Ovary (tissue), 3 donors: Measurements from ENCODE around the gene DSG3.

Source experiments
- CTCF ChIP-seq, 3 donors: fragments of 450-650 bp in 2 of 3; fragments of 200-600 bp in 1 of 3; IDR thresholded peaks; one replicate each; pipeline versions ENCODE4 v1.5.1 to v1.8.0; 2016 to 2022; ENCODE audit warnings: antibody characterized with exemption in 3 of 3, mild to moderate bottlenecking in 1 of 3
- POLR2A ChIP-seq: fragments of 450-650 bp; IDR thresholded peaks from one replicate; pipeline ENCODE4 v1.6.1; 2017; ENCODE audit warnings: antibody characterized with exemption, mild to moderate bottlenecking, moderate library complexity
- donor health status: DM: no; HTN: no; CAD: no.

GRCh38 chr18:31508781-31509180 lies 61.2 kb downstream of the DSG3 start:
- TF ChIP-seq CTCF (IDR thresholded peaks at IDR 0.05) (no peak), POLR2A (no peak)
